GM21576 (cell line): ENCODE data around the gene GALNT12.

Source experiments
- ATAC-seq: cut with Tn5 transposase; IDR thresholded peaks from one replicate; pipeline ENCODE4 v1.9.1; 2021; ENCODE audit warnings: mild to moderate bottlenecking, moderate library complexity; ENCODE audit not compliant: unreplicated experiment

The GALNT12 gene

DNA sequence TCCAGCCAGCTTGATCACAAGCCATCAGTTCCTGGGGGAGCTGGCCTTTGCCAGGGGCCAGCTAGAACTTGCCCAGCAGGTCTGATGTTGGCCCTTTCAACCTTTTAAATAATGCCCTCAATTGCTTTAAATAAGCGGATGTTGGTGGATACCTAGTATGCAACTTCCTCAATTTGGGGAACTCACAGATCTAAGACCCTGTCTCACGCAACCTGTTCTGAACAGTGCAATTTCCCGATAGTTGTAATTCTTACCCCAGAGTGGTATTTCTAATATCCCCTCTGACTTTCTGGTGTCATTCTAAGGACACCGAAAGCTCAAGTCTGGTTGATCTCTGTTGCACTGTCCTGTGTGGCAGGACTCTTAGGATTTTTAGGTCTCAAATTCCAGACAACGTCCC is 23.1 kb downstream of the GALNT12 start:
- no peak for ATAC-seq

DNA sequence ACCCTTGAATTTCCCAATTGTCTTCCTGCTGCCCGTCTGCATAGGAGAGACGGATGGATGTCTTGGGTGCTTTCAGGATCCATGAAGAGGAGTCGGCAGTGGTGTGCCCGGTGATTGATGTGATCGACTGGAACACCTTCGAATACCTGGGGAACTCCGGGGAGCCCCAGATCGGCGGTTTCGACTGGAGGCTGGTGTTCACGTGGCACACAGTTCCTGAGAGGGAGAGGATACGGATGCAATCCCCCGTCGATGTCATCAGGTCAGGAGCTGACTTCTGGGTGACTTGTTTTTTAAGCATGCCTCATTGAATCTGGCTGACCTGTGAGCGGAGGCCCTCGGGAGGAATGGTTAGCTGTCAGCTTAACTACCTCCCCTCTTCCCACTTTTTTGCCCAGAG is 24.2 kb downstream of the GALNT12 start:
- no peak for ATAC-seq

DNA sequence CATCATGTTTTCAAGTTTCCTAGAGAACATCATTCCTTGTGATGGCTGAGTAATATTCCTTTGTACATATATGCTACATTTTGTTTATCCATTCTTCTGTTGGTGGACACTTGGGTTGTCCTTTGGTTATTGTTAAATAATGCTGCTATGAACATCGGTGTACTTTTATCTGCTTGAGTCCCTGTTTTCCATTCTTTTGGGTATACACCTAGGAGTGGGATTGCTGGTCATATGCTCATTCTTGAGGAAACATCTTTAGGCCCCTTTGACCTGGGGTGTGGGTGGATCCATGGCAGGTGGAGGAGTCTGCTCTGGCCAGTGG is 25.3 kb downstream of the GALNT12 start:
- no peak for ATAC-seq

DNA sequence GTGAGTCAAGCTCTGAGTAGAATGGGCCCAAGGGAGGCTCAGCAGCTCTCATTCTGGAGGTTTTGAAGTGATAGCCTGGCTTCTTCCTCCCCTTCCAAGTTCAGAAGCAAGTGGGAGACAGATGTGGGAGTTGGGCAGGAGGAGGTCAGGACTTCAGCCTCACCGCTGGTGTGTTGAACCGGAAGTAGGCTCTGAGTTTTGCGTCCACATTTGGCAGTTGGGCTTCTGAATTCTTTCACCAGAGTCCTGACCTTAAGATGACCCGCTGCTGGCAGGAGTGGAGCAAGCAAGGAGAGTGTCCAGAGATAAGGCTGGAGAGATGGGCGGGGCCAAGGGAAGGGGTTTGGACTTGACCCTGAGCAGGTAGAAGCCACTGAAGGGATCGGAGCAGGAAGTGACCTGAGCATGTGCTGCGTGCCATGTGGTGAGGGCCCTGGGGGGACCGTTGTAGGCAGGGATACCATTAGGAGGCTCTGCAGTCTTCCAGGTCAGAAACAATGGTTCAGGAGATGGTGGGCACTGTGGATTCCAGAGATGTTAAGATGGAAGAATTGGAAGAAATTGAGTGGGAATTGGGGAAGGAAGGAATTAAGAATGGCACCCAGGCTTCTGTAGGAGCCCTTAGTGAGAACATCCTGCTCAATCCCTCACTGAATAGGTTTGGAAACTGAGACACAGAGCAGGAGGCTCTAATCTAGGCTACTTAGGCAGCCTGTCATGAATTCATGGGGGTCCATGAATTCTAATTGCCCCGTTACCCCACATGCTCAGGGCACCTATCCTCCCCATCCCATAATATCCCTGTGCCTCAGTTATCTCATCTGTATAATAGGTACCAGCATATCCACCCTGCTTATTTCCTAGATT is 25.9 kb downstream of the GALNT12 start:
- ATAC-seq: no peak

DNA sequence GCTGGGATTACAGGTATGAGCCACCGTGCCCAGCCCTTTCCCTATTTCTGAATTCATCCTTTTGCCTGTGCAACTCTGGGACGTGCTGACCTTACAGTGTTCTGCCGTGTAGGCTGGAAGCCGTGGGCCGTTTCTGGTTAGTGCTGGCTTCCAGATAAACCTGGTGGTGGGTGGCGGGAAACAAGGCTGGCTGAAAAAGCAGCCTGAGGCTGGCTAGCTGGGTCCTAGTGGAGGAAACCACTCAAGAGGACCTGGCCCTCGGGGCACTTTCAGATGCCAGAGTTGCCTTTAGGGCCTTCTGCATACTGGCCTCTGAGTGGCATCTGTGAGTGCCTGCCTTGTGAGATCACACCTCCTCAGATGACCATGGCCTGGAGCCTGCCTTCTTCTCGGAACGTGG is 26.9 kb downstream of the GALNT12 start:
- no peak for ATAC-seq

DNA sequence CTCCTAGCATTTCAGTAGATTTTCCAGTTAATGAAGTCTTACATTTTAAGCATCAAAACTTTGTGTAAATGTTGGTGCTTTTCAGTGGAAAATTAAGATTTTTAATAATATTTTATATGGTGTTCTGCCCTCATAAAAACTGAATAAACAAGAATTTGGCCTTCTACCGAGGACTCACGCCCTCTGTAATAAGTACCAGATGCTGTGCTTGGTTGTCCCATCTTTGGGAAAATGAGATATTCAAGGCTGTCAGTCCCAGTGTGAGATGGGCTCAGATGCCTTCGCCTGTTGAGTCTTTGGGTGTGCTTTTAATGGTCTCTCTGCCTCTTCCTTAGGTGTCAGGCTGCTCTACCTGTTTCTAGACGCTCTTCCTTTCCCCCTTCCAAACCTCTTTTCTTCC is 28.7 kb downstream of the GALNT12 start:
- no peak for ATAC-seq

DNA sequence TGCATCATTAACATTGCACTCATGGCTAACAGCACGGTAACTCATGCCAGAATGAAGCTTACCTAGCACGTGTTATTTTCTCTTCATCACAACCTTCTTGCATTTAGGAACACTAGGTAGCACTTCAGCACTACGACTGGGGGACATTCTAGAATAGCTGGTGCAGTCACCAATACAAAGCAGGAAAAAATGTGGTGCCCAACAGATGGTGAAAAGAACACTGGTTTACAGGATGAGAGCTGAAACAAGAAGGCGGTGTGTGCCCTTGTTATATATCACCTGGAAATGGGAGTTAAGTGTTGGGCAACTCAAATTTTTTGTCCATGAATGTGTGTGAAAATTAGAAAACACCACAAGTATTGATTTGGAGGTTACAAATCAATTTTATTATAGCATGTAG is 30.0 kb downstream of the GALNT12 start:
- no peak for ATAC-seq

DNA sequence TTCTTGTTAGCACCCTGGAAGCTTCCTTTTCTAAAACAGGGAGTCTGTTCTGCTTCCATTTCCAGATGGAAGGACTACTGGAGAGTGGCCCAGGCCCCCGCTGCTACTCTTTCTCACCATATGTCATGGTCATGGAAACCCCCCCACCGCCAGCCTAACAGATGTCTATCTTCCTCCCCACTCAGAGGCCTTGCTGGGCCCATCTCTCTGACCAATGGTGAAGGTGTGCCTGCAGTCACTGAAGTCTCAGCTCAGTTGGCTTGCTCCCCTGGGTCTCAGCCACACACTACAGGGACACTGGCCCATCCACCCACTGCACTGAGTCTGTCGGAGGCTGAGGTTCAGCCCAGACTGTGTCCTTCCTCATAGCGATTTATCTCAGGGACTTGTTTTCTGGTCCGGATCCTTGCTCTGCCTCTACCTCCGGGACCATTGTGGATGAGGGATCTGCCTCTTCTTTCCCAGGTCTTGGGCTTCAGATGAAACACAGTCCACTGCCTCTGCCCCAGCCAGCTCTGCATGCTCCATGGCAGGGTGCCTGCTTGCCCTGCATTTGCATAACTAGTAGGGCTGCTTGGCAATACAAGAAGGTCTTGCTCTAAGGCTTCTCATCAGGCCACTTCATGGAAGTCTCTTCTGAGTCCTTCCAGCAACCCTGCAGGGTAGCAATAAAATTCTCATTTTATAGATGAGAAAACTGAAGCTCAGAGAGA is 30.8 kb downstream of the GALNT12 start:
- ATAC-seq: no peak

DNA sequence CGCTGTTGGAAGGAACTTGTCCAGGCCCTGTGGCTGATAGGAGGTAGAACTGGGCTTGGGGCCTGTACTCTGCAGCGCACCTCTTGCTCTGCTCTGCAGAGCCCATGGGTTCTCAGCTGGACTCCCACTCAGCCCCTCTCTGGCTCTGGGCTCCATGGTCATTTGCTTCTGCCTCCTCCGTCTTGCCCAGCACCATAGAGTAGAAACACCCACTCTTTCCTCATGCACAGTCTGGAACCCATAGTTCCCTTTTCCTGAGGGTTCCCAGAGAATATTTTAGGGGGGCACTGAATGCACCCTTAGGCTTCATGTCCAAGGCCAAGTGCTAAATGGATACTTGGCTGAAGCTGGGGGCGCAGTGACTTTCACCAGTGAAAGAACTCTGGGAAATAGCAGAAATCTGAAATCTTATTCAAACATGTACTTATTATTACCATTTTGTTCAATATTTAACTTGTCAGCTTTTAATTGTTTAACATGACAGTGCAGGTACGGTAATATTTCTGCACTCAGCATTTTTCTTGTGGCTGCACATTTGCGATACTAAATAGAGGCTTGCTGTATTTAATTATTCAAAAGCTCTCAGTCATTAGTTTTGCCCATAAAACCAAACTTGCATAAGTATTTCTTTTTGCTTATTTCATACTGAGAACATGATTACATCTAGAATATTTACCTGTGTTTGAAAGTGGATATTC is 31.5 kb downstream of the GALNT12 start:
- ATAC-seq: no peak

DNA sequence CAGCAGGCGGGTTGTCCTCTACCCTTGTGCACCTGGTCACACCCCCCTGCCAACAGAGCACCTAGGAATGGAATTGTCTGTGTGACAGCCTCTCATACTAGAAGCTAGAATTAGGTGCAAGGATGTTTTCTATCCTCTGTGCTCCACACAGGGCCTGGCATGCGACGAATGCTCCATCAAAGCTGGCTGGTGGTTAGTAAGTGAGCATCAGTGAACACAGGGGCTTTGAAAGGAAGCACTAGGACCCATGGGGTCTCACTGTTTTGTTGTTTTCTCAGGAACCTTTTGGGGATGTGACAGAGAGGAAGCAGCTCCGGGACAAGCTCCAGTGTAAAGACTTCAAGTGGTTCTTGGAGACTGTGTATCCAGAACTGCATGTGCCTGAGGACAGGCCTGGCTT is 32.3 kb downstream of the GALNT12 start:
- no peak for ATAC-seq

DNA sequence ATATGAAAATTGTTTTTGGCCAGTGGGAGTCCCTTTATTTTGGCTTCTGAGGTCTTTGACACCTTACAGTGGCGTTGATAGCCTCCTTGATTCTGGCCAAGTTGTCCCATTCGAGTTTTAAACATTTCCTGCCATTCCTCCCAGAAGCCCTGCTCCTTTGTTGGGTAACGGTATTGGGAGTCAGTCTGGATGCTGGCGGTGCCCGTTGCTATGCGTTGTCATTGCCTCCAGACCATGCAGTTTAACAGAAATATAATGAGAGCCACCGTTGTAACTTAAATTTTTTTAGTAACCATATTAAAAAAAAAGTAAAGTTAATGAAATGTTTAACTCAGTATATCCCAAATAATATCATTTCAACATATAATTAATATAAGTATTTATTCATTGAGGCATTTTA is 35.0 kb downstream of the GALNT12 start:
- no peak for ATAC-seq

DNA sequence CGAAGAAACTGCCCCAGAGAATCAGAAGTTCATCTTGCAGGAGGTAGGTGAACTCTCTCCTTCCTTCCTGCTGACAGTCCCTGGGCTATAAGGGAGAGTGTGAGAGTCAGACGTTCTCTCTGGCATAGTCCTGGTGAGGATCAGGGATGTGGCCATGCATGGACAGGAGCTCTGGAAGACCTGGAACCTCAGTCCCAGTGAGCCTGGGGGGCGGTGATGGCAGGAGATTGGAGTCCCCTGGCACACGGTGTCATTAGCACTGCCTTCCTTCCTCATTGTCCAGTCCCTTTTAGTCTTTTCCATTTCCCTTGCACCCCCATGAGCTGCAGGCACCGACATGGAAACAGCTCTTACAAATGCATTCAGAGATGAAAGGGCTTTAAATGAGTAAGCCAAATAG is 38.6 kb downstream of the GALNT12 start:
- ATAC-seq: no peak

DNA sequence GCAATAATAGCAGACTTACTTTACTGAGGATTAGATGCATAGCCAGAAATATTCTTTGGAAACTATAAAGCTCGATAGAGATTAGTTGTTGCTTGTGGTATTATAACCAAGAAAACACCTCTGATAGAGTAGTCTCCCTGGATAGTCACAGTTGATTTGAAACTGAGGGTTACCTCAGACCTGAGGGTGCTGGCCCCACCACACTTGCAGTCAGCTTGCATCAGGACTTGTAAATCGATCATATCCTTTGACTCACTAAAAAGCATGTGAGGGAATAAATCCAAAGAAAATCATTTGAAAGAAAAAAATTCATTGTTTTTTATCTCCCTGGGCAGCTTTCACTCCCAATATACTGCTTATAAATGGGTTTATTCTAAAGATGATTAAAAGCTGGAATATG is 39.4 kb downstream of the GALNT12 start:
- ATAC-seq: no peak

DNA sequence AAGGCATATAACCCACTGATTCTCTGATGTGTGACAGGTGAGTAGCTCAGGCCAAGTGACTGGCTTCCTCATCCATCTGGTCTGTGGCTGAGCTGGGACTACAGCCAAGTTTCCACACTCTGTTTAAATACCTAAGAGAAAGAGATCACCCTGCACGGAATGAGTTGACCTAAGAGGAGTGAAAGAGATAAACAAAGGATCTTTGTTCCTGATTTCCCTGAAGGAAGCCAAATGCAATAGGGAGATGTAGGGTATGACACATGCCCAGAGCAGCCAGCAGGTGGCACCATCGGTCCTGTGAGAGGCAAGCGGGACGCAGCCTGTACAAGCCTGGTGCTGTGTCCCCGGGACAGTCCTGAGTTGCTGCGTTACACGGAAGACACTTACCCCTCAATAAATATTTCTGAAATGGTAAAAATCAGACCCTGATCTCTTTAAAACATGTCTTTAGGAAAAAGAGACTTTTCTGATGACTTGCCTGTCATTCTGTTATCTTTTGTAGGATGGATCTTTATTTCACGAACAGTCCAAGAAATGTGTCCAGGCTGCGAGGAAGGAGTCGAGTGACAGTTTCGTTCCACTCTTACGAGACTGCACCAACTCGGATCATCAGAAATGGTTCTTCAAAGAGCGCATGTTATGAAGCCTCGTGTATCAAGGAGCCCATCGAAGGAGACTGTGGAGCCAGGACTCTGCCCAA is 41.1 kb downstream of the GALNT12 start:
- ATAC-seq: peak; percentile 91

DNA sequence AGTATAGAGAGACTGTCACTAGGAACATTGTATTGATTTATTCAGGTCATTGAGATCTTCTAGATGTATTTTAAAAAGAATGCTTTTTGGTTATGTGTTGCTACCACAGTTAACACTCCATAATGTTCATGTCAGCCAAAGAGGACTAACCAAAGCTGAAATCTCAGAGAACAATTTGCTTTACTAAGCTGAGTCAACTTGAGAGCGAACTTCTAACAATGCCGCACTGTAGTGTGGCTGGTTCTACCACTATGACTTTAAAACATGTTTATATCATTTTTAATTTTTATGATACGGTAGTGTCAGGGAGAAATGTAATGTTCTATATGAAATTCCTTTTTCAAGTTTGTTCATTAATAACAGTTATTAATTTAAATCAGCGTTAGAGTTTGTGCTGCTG is 42.1 kb downstream of the GALNT12 start:
- ATAC-seq: no peak

DNA sequence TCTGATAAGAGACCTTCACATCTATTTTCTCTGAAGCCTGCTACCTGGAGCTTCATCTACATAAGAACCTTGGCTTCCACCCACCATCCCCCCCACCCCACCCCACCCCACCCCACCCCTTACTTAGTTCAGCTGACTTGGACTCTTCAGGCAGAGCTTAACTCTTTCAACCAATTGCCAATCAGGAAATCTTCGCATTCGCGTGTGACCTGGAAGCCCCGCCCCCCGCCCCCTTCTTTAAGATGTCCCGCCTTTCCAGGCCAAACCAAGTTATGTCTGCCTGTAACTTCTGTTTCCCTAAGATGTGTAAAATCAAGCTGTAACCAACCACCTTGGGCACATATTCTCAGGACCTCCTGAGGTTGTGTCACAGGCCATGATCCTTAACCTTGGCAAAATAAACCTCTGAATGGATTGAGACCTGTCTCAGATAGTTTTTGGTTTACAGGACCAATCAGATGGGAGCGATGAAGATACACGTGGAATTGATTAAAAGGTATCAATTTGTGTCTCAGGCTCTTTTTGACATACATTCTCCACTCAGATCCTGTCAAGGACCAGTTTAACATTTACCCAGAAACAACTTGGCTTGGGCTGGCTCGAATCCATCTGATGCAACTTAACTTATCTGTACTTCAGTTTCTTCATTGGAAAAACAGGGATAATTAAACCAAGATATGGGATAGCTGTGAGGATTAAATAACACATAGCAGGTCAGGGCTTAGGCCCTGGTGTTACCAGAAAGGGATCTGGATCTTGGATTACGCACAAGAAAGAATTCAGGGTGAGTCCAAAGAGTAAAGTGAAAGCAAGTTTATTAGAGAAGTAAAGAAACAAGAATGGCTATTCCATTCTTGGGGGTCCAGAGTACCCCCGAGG is 43.6 kb downstream of the GALNT12 start:
- ATAC-seq: no peak

DNA sequence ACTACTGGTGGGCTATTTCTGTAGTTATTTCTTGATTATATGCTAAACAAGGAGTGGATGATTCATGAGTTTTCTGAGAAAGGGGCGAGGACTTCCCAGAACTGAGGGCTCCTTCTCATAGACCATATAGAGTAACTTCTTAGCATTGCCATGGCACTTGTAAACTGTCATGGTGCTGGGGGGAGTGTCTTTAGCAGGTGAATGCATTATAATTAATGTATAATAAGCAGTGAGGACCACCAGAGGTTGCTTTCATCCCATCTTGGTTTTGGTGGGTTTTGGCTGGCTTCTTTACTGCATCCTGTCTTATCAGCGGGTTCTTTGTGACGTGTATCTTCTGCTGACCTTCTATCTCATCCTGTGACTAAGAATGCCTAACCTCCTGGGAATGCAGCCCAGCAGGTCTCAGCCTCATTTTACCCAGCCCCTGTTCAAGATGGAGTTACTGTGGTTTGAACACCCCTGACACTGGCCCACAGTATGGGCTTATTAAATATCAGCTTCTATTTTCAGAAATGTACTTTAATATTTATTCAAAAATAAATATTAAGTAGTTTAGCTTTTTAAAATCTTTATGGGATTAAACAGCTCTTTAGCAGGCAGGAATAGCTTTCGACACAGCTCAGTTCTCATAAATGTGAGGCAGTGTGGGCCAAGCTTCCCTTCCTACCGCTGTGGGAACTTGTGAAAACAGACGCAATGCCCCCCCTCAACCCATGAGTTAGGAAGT is 44.4 kb downstream of the GALNT12 start:
- no peak for ATAC-seq

DNA sequence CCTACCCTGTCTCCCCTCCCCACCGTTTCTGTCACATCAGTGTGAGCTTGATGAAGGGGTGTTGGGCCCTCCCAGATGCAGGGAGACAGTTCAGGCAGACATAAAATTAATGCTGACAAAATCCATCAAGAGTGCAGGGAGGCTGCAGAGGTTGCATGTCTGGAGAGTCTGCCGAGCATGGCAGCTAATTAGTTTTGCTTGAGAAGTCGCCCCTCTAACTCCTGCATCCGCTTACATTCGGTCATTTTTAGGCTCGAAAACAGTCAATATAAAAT is 44.9 kb downstream of the GALNT12 start:
- no peak for ATAC-seq

DNA sequence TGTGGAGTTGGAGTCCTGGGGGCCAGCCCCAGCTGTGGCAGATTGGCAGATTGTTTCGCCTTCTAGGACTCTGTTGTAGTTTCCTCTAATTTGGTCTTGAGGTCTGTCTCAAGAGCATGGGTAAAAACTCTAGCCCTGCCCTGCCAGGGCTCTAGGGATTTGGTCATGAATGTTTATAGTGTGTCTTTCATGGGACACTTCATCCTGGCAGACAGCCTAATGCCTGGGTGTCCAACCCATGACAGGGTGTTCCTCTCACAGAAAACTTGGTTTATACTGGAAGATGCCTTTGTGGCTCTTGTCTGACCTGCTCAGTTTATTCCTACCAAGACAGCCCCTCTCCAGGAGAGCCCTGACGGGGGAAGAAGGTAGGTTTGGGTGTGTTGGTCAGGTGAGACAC is 45.5 kb downstream of the GALNT12 start:
- ATAC-seq: no peak

DNA sequence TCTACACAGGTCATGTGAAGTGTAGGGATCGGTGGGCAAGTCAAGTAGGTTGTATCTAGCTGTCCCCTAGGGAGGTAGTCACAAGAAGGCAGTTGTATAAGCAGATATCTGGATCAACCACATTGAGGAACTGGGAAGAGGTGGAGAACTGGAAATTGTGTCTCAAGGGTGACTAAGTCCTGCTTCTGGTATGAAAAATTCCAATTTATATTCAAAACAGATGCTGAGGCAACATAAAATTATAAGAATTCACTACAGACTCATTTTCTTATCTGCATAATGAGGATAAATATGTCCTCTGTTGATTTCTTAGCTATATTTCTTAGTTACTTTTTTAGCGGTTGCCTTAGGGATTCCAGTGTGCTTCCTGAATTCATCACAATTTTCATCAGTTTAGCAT is 46.8 kb downstream of the GALNT12 start:
- no peak for ATAC-seq
